Measurements from ENCODE around the gene NR3C2.
A peak's percentile ranks its signal among the peaks of the same experiment; 100 is the strongest.

Gene NR3C2

DNA sequence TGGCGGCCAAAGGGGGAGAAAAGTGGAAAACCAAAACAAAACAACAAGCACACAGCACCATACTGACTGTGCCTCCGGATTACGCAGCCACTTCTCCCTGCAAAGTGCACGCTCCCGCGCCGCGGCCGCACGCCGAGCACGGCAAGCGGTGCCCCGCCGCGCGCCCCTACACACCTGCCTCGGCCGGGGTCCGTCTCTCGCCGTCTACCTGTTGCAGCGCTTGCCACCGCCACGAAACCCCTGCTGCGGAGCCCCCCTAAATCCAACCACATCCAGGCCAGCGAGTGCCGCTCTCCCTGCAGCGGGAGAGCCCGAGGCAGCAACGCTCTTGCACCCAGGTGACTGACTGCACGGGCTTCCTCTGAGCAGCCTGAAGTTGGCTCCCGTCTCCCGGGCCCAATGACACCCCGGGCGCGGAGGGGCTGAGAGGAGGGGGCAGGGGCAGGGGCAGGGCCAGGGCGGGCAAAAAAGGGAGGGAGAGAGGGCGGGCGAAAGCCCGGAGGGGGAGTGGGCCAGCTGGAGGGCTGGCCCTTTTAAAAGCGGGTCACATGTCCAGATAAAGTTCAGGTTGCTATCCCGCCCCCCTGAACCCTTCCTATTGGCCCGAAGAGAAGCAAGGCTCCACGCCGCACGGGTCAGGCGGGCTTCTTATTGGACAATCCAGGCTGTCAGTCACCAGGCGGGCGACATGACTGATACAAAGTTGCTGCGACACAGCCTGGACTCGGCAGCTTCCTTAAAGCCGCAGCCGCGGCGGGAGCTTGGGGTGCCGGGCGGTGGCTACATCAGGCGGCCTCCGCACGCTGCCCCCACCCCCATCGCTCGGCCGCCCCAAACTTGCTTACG lies at the start of gene NR3C2:
TSS of gene NR3C2 (minus strand) at position 429 of the 846 bp plus-strand sequence.
- Mint-ChIP-seq H3K4me3 (peak within 1 kb of the TSS; percentile 96), H3K4me1 (peaks cover 32% of the 10 kb centered on the region), H3K36me3 (no peaks in the 10 kb centered on the region), H3K27ac (peak within 1 kb of the TSS; percentile 100), H3K9me3 (no peaks in the 10 kb centered on the region), H3K27me3 (no peaks in the 10 kb centered on the region)
- ATAC-seq = peak; percentile 94

DNA sequence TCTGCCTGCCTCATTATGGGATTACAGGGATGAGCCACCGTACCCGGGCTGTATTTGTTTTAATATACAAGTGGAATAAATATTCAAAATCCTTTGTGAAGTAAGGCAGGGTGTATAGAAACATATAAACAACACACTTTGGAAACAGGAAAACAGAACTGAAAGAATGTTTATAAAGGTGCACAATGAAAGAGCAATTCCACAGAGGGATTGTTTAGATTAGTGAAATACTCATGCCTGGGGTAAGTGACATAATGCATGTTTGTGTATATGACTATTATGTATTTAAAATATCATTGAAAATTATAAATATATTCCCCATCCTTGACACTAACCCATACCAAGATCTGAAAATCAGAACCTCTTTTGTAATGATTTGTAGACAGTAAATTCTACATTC lies 45.0 kb upstream of the NR3C2 start:
- H3K9me3 Mint-ChIP-seq = peaks cover 7% of the 10 kb centered on the region
- no peaks in the 10 kb centered on the region for H3K4me1 Mint-ChIP-seq
- H3K4me3 Mint-ChIP-seq = no peak overlapping the region
- H3K27me3 Mint-ChIP-seq = no peaks in the 10 kb centered on the region
- ATAC-seq = no peak
- no peak overlapping the region for H3K27ac Mint-ChIP-seq
- no peaks in the 10 kb centered on the region for H3K36me3 Mint-ChIP-seq

DNA sequence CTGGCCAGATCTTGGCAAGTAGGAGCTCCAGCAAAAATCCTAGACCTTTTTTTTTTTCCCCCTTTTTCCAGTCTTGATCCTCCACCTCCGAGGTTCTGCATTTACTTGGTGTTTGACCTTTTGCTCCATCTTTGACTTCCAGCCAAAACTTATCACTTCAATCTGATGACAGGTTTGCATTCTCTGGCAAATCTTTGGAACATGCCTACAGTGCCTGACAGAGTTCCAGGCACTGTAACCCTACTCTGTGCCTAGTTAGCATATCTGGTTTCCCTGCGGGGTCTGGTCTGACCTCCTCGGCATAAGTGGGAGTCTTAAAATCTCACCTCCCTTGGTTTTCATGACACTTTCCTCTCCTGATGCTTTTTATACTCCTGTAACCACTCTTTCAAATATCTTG lies 39.4 kb upstream of the NR3C2 start:
- Mint-ChIP-seq H3K4me3 (no peak overlapping the region), H3K36me3 (no peaks in the 10 kb centered on the region), H3K4me1 (no peaks in the 10 kb centered on the region), H3K27ac (no peak overlapping the region), H3K9me3 (peaks cover 10% of the 10 kb centered on the region), H3K27me3 (no peaks in the 10 kb centered on the region)
- ATAC-seq = no peak

DNA sequence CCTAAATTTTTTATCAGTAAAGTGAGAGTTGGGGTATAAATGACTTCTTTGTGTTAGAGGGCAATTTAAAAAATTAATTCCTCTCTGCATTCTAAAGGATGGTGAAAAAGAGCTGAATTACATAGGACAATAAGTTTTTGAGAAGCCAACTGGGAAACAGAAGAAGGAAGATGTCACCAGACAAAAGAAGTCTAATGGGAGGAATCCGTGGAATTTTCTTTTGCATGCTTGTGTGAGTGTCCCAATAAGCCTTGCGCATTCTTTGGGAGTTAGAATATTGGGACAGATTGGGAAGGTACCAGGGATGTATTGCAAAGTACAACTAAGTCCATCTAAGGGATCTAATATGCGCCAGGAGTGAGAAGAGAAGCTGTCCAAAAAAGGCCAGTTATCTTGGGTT lies 35.1 kb upstream of the NR3C2 start:
- no peak overlapping the region for H3K27ac Mint-ChIP-seq
- no peaks in the 10 kb centered on the region for H3K4me1 Mint-ChIP-seq
- no peak overlapping the region for H3K4me3 Mint-ChIP-seq
- H3K36me3 Mint-ChIP-seq = no peaks in the 10 kb centered on the region
- no peak for ATAC-seq
- peaks cover 3% of the 10 kb centered on the region for H3K9me3 Mint-ChIP-seq
- no peaks in the 10 kb centered on the region for H3K27me3 Mint-ChIP-seq

DNA sequence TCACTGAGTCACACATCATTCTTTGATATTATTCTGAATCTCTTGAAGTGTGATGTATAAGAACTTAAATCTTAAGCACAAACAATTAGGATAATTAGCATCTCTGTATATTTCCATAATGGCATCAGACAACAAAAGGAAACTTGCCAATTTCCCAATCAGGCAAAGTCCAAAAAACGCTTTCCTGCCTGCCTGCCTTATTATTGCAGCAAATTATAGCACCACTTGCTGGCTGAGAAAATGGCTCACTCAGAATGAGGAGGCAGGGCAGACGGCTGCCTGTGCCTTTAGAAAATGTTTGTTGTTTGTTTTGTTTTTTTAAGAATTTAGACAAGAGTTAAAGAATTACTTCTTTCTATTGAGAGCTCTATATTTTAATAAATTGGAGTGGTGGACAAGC lies 27.7 kb upstream of the NR3C2 start:
- H3K4me1 Mint-ChIP-seq = no peaks in the 10 kb centered on the region
- H3K36me3 Mint-ChIP-seq = no peaks in the 10 kb centered on the region
- H3K27me3 Mint-ChIP-seq = peaks cover 2% of the 10 kb centered on the region
- no peak for ATAC-seq
- H3K9me3 Mint-ChIP-seq = no peaks in the 10 kb centered on the region
- no peak overlapping the region for H3K4me3 Mint-ChIP-seq
- H3K27ac Mint-ChIP-seq = no peak overlapping the region

DNA sequence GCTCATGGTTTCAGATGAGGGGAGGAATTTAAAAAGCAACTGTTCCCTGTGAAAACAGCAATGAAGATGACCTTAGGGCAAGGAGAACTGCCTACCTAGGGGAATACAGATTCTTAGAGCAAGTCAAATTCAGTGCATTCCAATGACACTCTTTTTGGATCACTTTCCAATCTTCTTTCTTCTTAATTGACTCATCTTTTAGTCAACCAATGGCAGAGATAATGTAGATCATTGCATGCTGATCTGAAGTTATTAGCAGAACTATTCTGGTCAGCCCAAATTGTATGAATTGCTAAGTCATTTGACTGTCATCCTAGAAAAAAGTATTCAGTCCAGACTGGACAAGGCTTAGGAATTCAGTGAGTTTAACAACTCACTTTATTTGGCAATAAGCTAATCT lies 12.6 kb upstream of the NR3C2 start:
- Mint-ChIP-seq H3K27me3 (peaks cover 24% of the 10 kb centered on the region), H3K27ac (no peak overlapping the region), H3K36me3 (no peaks in the 10 kb centered on the region), H3K4me3 (no peak overlapping the region), H3K9me3 (no peaks in the 10 kb centered on the region), H3K4me1 (no peaks in the 10 kb centered on the region)
- no peak for ATAC-seq

DNA sequence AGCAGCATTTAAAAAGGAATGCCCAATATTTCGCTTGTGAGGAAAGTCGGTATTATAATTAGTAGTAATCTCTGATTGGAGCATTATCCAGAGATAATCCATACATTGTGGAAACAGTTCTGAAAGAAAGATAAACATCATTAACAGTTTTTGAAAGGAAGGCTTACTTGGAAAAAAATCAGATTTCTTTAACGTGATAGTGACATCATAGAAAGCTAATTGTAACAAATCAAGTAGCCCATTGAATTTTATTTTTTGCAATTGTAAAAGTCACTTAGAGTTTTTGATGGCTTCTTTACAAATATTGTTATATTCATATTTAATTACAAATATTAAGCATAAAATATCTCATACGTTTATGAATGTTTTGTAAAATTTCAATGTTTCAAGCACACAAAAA lies 11.6 kb upstream of the NR3C2 start:
- Mint-ChIP-seq H3K27ac (no peak overlapping the region), H3K4me1 (no peaks in the 10 kb centered on the region), H3K9me3 (no peaks in the 10 kb centered on the region), H3K36me3 (no peaks in the 10 kb centered on the region), H3K27me3 (peaks cover 24% of the 10 kb centered on the region), H3K4me3 (no peak overlapping the region)
- ATAC-seq = no peak

DNA sequence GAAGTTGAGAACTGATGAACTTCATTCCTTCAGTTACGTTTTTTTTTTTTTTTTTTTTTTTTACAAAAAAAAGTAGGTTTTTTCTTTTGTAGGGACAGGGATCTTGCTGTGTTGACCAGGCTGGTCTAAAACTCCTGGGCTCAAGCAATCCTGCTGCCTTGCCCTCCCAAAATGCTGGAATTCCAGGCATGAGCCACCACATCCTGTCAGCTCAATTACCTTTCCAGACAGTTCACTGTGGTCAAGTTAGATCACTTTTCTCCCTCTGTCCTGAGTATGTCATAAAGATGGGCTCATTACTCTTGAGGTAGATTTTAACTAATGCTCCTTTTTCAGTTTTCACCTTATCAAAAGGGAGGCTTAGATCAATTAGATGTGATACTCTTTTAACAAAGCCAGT lies 10.8 kb upstream of the NR3C2 start:
- Mint-ChIP-seq H3K36me3 (no peaks in the 10 kb centered on the region), H3K4me1 (no peaks in the 10 kb centered on the region), H3K27ac (no peak overlapping the region)

DNA sequence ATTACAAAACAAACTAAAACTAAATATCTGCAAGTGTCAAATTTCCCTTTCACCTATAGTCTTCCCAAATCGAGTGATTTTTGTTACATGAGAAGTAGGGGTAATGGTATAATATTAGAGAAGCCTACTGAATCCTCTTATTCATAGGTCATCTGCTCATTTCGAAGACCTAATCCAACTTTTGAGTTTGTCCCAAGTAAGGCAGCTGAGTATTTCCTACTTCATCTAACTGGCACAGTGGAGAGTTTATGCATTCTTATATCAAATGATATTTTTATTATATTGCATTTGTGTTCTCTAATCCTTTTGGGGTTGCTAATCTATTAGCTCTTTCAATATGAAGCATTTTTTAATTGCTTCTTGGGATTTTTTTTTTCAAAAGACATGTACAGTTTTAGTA lies 7.7 kb upstream of the NR3C2 start:
- ATAC-seq = no peak
- H3K9me3 Mint-ChIP-seq = no peaks in the 10 kb centered on the region
- no peak overlapping the region for H3K4me3 Mint-ChIP-seq
- peaks cover 8% of the 10 kb centered on the region for H3K4me1 Mint-ChIP-seq
- H3K27ac Mint-ChIP-seq = no peak overlapping the region
- H3K36me3 Mint-ChIP-seq = no peaks in the 10 kb centered on the region
- no peaks in the 10 kb centered on the region for H3K27me3 Mint-ChIP-seq

More for the DNA sequence above, 10.8 kb upstream of the NR3C2 start:
- H3K27me3 Mint-ChIP-seq = peaks cover 21% of the 10 kb centered on the region
- H3K4me3 Mint-ChIP-seq = no peak overlapping the region
- no peak for ATAC-seq
- no peaks in the 10 kb centered on the region for H3K9me3 Mint-ChIP-seq

DNA sequence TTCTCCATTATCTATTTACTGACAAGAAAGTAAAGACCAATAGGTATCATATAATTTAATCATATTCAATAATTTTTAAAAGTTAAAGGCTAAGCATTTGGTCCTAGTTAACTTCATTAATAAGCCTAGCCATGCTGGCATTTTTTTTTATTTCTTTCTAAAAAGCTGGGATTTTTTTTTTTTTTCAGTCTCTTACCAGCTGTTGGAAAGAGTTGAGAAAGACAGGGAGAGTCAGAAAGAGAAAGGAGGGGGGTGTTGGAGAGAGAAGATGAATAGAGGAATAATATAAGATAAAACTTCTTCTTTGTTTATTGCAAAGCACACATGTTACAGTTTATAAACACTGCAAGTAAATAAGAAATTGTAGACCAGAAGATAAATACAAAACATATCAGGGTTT lies 5.9 kb upstream of the NR3C2 start:
- no peaks in the 10 kb centered on the region for H3K27me3 Mint-ChIP-seq
- H3K4me3 Mint-ChIP-seq = no peak overlapping the region
- H3K36me3 Mint-ChIP-seq = no peaks in the 10 kb centered on the region
- H3K27ac Mint-ChIP-seq = no peak overlapping the region
- peaks cover 8% of the 10 kb centered on the region for H3K4me1 Mint-ChIP-seq
- no peaks in the 10 kb centered on the region for H3K9me3 Mint-ChIP-seq
- no peak for ATAC-seq

DNA sequence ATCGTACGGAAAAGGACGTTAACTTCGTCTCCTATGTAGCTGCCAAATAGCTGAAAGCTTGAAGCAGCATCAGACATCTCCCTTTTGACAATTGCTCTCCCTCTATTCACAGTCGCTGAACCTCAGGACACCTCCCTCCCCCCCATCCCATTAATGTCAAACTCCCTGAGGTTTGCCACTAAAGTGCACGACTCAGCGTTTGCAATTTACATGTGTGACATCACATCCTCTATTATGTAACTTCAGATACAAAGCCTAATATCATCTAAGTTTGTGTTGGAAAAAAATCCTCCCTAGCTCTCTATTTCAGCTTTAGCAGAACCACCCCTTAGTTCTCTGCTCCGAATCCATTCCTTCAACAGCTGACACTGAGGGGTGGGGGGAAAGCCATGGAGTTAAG lies 5.5 kb upstream of the NR3C2 start:
- no peak overlapping the region for H3K27ac Mint-ChIP-seq
- no peaks in the 10 kb centered on the region for H3K9me3 Mint-ChIP-seq
- H3K4me1 Mint-ChIP-seq = peaks cover 8% of the 10 kb centered on the region
- H3K27me3 Mint-ChIP-seq = no peaks in the 10 kb centered on the region
- no peaks in the 10 kb centered on the region for H3K36me3 Mint-ChIP-seq
- H3K4me3 Mint-ChIP-seq = no peak overlapping the region
- no peak for ATAC-seq

DNA sequence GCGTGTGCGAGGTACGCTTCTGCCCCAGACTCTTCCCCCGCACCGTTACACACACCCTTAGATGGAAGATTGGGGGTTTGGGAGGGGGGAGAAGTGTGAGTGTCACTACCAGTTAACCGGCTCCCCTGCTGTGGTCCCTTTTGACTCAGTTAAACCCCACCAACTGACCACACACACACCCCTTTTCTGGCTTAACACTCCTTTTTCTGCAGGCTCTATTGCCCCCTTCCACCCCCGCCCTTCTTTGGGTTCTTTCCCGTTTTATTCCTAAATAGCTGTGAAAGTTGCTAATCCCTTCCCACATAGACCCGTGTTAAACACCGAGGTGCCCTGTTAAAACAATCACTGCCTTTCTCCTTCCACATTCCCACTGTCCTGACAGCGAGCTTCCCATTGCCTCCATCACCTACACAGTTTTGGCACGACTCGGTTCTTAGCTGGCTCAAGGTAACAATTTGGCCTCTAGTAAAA lies 3.7 kb upstream of the NR3C2 start:
- Mint-ChIP-seq H3K4me1 (peaks cover 15% of the 10 kb centered on the region), H3K4me3 (peak overlapping the region; percentile 80), H3K36me3 (no peaks in the 10 kb centered on the region), H3K9me3 (no peaks in the 10 kb centered on the region), H3K27ac (peak overlapping the region; percentile 73), H3K27me3 (no peaks in the 10 kb centered on the region)
- peak; percentile 0 for ATAC-seq

DNA sequence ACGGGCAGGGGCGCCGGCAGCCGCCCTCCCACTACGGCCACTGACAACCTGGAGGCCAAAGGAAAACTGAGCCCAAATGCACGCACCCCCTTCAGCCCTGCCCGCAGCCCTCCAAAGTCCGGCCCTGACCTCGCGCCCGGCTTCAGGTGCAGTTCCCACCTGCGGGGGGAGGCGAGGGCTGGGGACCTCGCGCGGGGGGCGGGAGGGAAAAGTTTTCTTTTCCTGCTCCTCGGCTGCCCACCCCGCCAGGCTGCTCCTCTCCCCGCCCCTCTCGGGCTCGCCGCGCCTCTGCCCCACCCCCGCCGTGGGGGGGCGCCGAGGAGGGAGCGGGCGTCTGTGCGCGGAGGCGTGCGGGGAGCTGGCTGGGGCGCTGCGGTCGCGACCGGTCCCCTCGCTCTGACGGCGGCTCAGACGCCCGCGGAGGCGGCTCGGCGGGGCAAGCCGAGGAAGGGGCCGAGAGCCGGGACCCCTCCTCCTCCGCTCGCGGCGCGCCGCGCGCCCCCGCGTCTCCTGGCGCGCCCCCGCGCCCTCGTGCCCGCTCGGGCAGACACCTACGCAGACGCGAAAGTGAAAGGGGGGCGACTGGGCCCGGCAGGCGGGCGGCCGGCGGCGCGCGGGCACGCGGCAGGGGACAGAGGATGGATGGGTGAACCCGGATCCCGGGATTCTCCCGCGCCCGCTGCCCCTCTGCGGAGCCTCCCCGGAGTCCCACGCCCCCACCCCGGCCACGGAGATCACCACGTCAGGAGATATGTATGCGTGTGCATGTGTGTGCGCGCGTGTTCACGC lies 3.1 kb upstream of the NR3C2 start:
- Mint-ChIP-seq H3K9me3 (no peaks in the 10 kb centered on the region), H3K4me1 (peaks cover 18% of the 10 kb centered on the region), H3K4me3 (peak overlapping the region; percentile 80), H3K27ac (peak overlapping the region; percentile 73), H3K36me3 (no peaks in the 10 kb centered on the region), H3K27me3 (no peaks in the 10 kb centered on the region)
- peak; percentile 43 for ATAC-seq

DNA sequence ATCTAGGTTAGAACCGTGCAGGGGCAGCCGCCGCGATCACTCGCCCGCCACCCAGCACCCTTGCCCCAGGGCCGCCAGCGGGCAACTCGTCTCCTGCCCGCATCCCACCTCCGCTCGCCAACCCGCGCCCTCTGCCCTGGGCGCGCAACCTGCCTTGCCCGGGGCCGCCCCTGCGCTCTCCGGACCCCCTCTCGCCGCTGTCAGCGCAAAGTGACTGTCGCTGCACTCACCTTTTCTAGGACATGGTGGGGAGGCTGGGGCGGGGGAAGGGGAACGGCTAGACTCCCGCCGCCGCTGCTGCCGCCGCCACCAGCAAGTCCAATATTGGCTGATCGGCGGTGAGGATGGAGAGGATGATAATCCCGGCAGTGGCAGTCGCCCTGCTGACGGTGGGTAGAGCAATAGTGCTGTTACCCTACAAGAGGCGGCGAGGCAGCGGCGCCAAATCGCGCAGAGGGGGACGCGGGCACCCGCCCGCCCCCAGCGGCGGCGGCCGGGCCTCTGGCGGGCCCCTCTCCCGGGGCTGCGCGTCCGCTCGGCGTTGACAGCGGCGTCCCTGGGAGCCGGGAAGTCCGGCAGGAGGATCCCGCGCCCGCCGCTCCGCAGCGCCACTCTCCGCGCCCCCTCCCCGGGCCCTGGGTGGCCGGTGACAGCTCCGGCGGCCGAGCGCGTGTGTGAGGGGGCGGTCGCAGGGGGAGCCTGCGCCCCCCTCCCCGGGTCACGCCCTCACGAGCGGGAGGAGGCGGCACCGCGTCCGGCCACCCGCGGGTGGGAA lies 2.3 kb upstream of the NR3C2 start:
- peaks cover 22% of the 10 kb centered on the region for H3K4me1 Mint-ChIP-seq
- H3K27me3 Mint-ChIP-seq = no peaks in the 10 kb centered on the region
- peak; percentile 4 for ATAC-seq

More for the DNA sequence above, 2.3 kb upstream of the NR3C2 start:
- Mint-ChIP-seq H3K4me3 (peak overlapping the region; percentile 96), H3K9me3 (no peaks in the 10 kb centered on the region), H3K27ac (peak overlapping the region; percentile 100), H3K36me3 (no peaks in the 10 kb centered on the region)
